Femur (tissue), 1 donor: ENCODE measurements around the gene ZNF514.

Experiments
- DNase-seq: peaks from one replicate; pipeline ENCODE4 v3.0.0-alpha.2; 2017

ZNF514 gene

DNA sequence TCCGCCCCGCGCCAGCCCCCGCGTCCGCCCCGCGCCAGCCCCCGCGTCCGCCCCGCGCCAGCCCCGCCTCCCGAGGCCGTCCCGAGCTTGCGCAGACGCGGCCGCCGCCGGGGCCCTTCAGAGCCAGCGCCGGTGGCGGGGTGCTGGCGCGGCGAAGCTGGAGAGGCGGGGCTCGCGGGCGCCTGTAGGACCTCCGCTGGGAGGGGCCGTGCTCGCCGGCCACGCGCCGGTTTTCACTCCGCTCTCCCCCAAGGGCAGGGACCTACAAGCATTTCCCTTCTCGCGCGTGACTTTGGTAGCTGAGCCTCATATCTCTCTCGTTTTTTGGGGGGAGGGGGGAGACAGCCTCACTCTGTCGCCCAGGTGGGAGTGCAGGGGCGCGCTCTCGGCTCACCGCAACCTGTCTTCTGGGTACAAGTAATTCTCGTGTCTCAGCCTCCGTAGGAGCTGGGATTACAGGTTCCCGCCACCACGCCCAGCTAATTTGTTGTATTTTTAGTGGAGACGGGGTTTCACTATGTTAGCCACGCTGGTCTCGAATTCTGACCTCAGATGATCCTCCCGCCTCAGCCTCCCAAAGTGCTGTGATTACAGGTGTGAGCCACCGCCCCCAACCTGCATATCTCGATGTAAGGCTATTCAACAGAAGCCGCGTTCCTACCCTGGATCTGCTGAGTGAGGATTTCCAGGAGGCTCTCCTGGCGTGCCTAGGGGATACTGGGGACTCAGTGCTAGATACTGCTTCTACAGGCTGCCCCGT, at the start of gene ZNF514:
ZNF514 (minus strand) TSS at position 159 of the 760 bp plus-strand sequence. CDS start 6,595 bp downstream, outside the sequence.
- DNase-seq: peak; percentile 83

DNA sequence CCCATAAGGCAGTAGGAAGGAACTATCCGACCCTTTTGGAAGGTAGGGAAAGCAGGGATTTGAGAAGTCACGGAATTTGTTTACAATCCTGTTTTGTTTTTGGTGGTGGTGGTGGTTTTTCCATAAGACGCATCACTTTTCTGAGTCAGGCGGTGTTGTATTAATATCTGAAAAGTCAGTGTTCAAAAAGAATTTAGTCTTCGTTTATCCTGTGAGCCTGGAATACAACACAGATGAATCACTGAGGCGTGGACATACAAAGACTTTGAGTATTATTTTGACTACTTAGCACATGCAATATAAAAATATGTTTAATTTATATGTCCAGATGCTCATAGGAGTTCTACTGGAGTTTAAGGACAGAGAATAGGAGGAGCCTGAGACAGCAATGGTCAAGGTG, 48.5 kb upstream of the ZNF514 start:
- DNase-seq: no peak

DNA sequence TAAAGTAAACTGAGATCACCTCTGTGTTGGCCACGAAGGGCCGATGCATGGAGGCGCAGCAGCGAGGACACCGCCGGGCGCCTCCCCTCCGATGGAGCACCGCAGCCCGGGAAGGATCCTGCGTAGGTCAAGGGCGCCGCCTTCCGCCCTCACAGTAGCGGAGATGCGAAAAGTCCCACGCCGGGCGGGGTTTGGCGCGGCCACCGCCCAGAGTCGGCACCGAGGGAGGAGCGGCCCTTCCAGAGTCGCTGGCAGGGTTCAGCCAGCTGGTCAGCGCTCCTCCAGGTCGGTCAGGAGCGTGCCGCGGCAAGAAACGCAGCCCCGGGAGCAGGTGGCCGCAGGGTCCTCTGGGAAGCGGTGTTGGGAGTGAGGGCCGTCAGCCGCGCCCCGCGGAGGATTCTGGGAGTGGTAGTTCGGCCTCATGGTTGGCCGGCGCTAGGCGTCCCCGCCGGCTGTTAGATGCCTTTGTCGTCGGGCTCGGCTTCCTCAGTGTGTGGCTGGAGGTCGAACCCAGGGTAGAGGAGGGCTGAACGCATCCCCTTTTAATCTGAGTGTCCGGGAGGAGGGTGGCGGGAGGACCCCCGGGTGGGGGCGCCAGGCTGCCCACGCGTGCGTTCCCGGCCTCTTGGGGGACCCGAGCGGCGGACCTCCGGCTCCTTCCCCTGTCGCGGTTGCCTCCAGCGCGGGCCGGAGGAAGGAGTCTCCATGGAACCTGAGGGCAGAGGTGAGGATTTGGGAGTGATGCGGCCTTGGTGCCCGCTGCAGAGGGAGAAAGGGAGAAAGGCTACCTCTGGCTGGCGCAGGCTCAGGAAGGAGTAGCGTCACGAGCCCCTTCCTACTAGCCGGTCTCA, 47.7 kb upstream of the ZNF514 start, which contains the start of gene ZNF892:
ZNF892 (plus strand) TSS at position 411 of the 851 bp plus-strand sequence; CDS start at position 706, 295 bp downstream.
- peak; percentile 94 for DNase-seq

DNA sequence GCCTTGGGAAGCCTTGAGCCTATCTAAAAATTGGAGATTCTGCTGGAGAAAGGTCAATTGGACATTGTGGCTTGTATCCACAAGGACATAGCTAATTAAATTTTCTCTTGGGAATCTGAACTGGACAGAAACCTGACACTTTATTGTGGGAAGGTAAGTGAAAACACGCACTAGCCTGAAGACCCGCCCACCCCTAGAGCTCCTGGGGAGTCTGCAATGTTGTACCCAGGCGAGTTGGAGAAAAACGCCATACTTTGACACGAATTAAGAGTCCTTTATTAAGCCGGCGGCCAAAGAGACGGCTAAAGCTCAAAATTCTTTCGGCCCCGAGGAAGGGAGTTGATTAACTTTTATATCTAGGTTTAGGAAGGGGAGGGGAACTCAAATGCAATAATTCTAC, 46.4 kb upstream of the ZNF514 start:
- no peak for DNase-seq

DNA sequence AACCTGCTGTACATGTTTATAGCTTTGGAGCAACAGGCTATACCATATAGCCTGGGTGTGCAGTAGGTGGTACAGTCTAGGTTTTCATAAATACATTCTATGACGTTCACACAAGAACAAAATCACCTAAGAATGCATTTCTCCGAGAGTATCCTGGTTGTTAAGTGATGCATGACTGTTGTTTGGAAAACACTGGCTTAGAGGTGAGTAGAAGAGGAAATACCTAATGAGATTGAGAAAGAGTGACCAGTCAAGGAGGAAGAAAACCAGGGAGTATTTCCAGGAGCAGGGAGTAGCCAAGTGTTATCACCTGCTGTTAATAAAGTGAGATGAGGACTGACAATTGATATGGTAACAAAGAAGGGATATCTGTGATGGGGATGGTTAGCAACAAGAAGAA, 44.7 kb upstream of the ZNF514 start:
- DNase-seq: no peak

DNA sequence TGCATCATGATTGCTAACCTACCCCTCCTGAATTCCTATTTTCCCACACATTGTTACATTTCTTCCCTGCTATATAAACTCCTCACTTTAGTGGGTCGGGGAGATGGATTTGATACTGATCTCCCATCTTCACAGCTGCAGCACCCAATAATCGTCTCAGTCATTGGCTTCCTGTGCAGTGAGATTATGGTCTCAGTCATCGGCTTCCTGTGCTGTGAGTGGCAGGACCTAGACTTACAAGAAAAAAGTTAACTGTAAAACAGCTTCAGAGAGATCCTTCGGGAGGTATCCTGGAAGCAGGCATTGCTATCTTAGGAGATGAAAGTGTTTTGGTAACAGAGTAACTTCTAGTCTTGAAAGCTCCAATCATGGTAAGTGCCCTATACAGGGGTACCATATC, 44.3 kb upstream of the ZNF514 start:
- DNase-seq: no peak

DNA sequence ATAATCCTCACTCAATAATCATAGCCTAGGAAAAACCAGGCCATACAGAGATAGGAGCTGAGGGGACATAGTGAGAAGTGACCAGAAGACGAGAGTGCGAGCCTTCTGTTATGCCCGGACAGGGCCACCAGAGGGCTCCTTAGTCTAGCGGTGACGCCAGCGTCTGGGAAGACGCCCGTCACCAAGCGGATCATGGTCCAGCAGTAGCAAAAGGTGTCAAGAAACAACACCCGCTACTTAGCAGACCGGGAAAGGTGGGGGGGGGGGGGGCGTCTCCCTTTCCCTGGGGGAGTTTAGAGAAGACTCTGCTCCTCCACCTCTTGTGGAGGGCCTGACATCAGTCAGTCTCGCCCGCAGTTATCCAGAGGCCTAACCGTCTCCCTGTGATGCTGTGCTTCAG, 33.3 kb upstream of the ZNF514 start:
- DNase-seq: peak; percentile 59

DNA sequence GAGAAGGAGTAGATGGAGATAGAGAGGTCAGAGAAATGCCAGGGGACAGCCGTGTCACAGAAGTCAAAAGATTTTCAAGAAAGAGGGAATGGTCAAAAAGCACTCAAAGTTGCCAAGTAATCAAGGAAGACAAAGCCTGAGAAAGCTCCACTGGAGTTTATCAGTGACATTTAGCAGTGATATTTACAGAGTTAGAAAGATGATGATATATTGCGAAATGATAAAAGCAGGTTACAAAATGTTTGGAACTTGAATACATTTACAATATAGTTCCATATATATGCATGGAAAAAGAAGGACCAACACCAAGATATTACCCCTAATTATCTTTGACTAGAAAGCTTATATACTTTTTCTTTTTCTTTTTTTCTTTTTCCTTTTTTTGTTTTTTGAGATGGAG, 26.3 kb upstream of the ZNF514 start:
- DNase-seq: no peak

DNA sequence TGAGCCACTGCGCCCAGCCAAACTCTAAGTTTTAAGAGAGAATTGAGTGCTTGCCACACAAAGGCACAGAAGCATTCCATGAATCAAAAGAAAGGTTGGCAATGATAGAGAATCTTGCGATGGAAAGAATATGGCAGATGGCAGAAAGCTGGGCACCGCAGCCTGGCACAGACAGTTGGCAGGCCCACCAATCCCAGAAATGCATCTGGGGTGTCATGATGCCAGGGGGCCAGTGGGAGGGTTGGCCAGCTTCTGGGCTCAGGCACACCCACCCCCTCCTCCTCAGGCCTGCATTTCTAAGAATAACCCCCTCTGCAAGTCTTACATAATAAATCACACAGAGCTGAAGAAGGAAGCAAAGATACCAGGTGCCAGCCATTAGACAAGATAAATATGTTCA, 25.5 kb upstream of the ZNF514 start:
- no peak for DNase-seq

DNA sequence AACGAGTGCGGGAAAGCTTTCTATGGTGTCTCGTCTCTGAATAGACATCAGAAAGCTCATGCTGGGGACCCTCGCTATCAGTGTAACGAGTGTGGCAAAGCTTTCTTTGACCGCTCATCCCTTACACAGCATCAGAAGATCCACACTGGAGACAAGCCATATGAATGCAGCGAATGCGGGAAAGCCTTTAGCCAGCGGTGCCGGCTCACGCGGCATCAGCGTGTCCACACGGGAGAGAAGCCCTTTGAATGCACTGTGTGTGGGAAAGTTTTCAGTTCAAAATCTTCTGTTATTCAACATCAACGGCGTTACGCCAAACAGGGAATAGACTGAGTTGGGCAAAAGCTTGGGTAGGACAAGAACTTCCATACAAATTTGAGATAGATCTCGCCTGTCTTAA, 22.1 kb upstream of the ZNF514 start:
- no peak for DNase-seq

DNA sequence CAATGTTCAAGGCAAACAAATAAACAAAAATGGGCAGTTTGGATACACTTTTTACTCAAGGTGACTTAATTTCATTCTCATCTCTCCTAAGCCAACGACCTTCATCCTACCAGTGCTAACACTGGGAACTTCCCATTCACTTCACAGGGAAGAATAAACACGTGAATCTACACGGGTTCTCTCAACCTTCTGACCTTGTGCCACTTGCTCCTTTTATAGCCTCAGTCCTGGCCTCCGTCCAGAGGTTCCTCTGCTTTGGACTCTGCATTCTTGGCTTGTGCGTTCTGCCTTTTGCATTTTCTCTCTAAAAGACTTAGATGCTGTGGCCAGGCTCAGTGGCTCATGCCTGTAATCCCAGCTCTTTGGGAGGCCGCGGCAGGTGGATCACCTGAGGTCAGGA, 19.8 kb upstream of the ZNF514 start:
- no peak for DNase-seq

DNA sequence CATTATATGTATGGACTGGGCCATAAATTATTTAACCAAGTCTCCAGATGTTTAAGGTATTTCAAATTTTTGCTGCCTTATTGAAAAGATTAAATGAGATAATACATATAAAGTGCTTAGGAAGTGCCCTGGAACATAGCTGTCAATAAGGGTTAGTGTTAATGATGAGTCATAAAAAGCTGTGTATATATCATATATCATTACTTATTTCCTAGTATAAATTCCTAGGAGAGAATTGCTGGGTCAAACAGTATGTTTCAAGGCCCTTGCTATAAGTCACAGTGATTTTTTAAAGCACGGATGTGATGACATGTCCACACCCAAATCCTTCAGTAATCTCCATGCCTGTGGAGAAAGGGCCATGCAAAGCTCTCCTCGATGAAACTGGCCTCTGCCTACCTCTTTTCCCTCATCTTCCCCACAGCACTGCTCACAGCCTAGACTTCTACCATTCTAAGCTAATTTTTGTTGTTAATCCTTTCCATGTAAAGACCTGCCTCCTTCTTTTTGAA, 14.4 kb upstream of the ZNF514 start:
- no peak for DNase-seq

DNA sequence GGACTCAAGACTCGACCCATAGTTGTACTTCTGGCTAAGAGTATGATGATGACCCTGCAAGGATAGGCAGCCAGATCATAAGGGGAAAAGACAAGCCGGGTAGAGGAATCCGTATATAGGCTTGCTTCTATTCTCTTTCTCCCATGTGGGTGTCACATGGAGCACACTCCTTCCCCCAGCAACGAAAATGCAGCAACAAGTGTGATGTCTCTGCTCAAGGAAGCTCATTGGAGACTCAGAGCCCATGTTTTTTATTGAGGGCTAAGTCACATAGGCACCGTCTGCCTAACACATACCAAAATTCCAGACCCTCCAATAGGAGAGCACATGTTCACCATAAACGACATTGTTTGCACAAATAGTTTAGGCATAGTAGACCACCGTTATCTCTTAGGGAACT, 12.3 kb upstream of the ZNF514 start:
- no peak for DNase-seq

DNA sequence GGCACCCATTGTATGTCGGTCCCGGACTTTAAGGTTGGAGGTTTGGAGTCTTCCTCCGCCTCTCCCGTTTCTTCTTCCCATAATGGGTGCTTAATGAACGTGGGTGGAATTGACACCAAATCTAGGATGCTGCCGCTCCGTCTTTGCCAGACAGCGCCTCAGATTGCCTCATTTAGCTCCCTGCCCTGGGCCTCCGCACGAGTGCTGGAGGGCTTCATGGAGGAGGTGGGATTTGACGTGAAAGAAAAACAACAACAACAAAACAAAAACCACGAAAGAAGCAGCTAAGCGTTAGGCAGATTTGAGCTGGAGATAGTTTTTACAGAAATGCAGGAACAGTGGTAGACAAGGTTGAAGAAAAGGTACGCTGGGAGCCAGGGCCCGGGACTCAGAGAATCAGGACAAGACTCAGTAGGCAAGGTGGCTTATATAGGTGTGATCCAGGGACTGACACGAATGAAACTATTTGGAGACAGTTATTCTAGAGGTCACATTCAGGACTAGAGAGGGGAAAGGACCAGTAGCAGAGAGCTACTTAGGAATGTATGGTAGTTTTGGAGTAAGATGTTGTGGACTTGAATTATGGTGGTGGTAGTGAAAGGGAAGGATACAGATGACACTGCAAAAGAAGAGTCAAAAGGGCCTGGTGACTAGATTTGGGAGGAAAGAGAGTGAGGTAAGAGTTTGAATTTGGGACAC, 6.6 kb upstream of the ZNF514 start:
- no peak for DNase-seq

DNA sequence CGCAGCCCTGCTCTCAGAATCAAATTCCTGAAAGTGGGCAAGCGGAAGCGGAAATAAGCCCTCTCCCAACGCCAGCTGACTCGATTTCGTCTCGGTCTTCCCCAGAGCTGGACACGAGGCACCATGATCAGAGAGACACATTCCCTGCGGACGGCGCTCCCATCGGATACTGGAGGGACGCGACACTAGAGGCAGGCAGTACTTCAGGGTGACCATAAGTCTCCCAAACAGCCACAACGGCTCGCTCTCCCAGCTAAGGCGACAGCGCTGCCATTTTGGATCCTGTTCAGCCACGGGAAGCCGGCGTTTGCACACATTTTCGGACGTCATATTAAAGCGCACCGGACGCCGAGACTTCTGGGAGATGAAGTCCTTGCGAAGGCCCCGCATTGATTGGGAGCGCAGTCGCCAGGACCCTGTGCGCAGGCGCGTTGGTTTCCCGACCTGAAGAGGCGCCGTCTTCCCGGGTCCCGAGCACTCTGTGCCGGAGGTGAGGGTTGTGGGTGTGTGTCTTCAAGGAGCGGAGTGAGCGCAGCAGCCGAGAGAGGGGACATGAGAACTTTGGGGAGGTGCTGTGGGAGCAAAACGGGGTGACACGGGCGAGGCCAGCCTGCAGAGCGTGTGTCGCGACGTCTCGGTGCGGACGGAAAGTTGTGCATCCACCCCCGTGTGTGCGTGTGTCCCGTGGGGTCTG, 5.9 kb upstream of the ZNF514 start, which contains the start of gene ZNF2:
ZNF2 (plus strand) TSS at position 439 of the 694 bp plus-strand sequence. CDS start 10,418 bp downstream, outside the sequence.
- DNase-seq: peak; percentile 99

DNA sequence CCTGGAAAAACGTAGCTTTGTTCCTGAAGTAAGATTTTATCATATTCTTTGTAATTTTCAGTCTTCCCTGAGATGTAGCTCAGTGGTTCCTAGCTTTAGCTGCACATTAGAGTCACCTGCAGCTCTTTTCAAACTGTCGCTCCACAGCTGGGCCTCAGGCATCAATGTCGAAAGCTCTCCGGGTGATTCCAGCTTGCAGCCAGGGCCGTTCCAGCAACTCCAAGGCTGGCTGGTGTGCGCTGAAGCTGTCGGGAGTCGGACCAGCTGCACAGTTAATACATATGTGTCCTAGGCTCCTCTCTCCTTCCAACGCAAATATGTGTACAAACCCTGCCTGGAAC, 5.4 kb upstream of the ZNF514 start:
- no peak for DNase-seq

DNA sequence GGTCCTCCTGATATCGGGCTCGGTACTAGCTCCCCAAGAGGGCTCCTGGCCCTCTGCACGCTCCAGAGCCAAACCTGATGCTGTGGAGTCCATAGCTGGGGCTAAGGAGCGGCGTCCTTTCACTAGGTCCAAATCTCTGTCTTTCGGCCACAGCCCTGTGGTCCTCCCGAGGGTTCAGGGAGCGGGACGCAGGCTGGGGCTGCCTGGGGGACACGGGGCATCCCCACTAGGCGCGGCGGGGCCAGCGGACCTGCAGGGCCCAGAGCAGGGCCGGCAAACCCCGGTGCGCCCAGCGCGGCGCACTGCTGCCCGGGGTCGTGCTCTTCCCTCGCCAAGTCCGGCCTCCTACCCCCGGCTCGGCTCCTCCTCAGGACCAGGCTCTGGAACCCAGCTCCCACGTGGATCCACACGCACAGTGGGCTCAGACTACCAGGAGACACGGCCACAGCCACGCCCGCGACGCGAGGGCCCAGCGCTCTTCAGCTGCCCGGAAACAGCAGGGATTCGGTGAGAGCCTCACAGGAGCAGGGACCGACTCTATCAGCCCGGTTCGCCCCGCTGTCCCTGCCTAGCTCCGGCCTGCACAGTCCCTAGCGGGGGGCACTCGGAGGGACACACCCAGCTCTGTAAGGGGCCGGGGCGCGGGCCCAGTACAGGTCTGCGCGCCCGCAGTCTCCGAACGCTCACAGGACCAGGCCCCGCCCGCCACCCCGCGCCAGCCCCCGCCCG, 593 bp downstream of the ZNF514 start:
- DNase-seq: peak; percentile 66

DNA sequence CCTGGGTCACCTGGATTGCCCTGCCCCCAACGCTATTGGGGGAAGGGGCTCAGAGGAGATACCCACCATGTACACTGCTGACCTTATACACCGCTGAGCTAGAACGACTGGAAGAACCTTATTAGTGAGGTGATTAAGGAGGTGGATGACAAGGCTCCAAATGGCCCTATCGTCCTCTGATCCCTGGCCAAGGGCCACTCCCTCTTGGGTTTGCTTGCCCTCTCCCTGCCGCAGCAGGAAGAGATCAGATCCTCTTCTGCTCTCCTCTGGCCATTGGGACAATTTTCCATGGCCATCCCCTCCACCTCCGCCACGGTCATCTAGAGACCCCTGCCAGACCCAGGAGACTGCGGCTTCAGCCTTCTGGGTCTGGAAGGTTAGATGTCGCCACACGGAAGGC, 1.2 kb downstream of the ZNF514 start:
- peak; percentile 26 for DNase-seq

DNA sequence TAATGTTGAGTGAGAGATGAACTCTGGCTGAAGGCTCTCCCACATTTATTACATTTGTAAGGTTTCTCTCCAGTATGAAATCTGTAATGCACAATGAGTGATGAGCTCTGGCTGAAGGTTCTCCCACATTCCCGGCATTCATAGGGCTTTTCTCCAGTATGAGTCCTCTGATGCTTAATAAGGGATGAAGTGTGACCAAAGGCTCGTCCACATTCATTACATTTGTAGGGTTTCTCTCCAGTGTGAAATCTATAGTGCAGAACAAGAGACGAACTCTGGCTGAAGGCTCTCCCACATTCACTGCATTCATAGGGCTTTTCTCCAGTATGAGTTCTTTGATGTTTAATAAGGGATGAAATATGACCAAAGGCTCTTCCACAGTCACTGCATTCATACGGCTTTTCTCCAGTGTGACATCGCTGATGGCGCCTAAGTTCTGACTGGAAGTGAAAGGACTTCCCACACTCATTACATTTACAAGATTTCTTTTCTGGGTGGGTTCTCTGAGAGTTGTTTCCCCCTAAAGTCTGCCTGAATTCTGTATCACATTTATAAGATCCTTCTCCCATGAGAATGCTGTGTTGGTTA, 10.2 kb downstream of the ZNF514 start:
- no peak for DNase-seq

DNA sequence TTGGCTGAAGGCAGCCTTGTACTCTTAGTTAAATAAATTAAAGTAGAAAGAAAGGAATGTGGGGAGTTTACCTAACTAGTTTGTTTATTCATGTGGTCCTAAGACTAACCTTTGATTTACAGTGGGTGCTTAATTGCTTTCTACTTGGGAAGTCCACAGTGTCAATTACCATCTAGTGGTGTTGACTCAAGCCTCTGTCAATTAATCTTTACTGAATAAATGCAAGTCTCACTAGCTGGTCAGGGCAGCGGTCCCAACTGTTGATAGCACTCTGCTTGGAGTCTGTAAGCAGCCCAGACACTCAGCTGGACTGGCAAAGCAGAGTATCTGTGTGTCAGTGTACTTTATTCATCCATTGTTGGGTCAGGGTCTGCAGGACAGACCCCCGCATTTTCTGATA, 15.8 kb downstream of the ZNF514 start:
- no peak for DNase-seq

DNA sequence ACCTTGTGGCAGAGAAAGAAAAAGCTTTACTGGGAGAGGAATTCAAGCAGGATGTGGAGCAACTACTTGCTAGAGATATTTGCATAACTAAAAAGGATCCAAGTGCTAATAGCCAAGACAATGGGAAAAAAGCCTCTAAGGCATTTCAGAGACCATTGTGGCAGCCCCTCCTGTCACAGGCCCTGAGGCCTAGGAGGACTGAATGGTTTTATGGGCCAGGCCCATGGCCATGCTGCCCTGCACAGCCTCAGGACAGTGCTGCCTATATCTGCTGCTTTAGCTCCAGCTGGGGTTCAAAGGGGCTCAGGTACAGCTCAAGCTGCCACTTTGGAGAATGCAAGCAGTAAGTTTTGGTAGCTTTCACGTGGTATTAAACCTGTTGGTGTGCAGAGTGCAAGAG, 20.9 kb downstream of the ZNF514 start:
- no peak for DNase-seq

DNA sequence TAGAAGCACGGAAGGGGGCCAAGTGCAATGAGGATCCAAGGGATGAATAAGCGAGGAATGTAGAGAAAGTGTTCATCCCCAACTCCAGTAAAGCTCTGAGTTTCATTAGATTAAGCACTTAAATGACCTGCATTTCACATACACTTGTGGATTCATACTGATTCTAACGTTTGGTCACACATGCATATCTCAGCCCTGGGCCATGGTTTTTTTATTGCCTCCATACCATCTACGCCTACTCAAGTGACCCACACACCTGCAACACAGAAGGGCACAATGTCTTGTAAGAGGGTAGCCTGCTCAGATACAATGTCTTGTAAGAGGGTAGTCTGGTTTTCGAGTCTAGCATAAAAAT, 37.5 kb downstream of the ZNF514 start:
- no peak for DNase-seq
